ENCODE data around the gene LZTS2.

LZTS2 gene

DNA sequence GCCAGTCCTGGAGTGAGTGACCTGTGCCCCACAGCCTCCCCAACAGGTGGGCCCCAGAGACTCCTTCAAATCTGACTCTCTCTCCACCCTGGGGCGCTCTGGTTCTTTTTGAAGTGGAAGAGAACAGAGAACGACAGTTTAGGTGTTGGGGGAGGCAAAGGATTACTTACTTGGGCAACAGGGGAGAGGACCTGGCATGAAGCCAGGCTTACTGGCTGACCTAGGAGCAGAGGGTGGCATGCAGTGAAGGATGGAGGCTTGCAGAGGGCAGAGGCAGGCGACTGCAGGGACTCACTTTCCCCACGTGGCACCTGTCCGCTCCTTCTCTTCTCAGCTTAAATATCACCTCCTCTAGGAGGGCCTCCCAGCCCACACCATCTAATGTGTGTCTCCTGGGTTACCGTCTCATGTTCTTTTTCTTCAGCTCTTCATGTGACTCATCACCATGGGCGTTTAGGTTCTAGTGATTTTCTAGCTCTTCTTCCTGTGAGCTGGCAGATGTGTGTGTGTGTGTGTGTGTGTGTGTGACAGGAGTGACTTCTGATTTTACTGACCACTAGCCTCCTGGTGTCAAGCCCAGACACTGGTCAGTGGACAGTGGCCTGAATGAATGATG is 15.5 kb downstream of the LZTS2 start:
- no peaks in the 10 kb centered on the region for H3K79me2 ChIP-seq (ENCODE audit: insufficient read depth, low read length)
- TF ChIP-seq EZH2 (IDR thresholded peaks at IDR 0.05; ENCODE audit: borderline replicate concordance, low read depth, low read length, severe bottlenecking), result no peak
- TF ChIP-seq, protein P1, sequence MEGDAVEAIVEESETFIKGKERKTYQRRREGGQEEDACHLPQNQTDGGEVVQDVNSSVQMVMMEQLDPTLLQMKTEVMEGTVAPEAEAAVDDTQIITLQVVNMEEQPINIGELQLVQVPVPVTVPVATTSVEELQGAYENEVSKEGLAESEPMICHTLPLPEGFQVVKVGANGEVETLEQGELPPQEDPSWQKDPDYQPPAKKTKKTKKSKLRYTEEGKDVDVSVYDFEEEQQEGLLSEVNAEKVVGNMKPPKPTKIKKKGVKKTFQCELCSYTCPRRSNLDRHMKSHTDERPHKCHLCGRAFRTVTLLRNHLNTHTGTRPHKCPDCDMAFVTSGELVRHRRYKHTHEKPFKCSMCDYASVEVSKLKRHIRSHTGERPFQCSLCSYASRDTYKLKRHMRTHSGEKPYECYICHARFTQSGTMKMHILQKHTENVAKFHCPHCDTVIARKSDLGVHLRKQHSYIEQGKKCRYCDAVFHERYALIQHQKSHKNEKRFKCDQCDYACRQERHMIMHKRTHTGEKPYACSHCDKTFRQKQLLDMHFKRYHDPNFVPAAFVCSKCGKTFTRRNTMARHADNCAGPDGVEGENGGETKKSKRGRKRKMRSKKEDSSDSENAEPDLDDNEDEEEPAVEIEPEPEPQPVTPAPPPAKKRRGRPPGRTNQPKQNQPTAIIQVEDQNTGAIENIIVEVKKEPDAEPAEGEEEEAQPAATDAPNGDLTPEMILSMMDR (IDR thresholded peaks at IDR 0.05; ENCODE audit: borderline replicate concordance, extremely low read depth, low read length, poor library complexity, severe bottlenecking), result no peak
- ATAC-seq (ENCODE audit: insufficient read depth, low read depth) (no peak), DNase-seq (no peak)
- peaks cover 4% of the 10 kb centered on the region for H3K27me3 ChIP-seq (ENCODE audit: insufficient read depth, low read length, poor library complexity)
- peaks cover 7% of the 10 kb centered on the region; the same call in 1 of the 2 replicates for H3K4me1 ChIP-seq (ENCODE audit: insufficient read depth, low read length)
- H3K27ac ChIP-seq (ENCODE audit: low read length), result no peak overlapping the region
- no peaks in the 10 kb centered on the region for H3K36me3 ChIP-seq (ENCODE audit: insufficient read depth, low read length)
- no peaks in the 10 kb centered on the region for H3K9me3 ChIP-seq (ENCODE audit: insufficient read depth, low read length, severe bottlenecking)
- no peak overlapping the region for H2AFZ ChIP-seq (ENCODE audit: low read depth, low read length)
- peaks cover 7% of the 10 kb centered on the region for H4K20me1 ChIP-seq (ENCODE audit: insufficient read depth, low read length)
- no peak overlapping the region for H3K4me2 ChIP-seq (ENCODE audit: insufficient read depth, low read length)
- no peak overlapping the region for H3K4me3 ChIP-seq (ENCODE audit: low read depth in 1 of 2, low read length in 2 of 2)
- no peak overlapping the region for H3K9ac ChIP-seq (ENCODE audit: low read depth, low read length)

DNA sequence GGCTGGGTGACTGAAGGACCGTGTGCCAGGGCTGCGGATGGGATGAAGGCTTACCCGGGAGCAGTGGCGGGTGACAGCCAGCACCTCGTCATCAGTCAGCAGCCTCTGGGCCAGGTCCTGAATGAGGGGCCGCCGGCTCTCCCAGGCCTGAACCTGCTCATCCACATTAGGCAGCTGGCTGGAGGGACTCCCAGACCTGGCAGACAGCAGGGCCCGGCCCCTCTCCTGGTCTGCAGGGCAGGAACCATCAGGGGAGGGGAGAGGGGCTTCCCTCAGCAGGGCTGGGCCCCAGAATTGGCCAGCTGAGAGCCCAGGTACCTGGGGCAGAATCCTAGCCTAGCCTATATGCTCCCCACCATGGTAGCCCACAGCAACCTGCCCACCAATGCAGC is 16.0 kb downstream of the LZTS2 start:
- Histone ChIP-seq H3K4me2 (ENCODE audit: insufficient read depth, low read length) (no peak overlapping the region), H3K27me3 (ENCODE audit: insufficient read depth, low read length, poor library complexity) (peaks cover 4% of the 10 kb centered on the region), H3K9me3 (ENCODE audit: insufficient read depth, low read length, severe bottlenecking) (no peaks in the 10 kb centered on the region), H2AFZ (ENCODE audit: low read depth, low read length) (no peak overlapping the region), H3K9ac (ENCODE audit: low read depth, low read length) (no peak overlapping the region), H3K36me3 (ENCODE audit: insufficient read depth, low read length) (no peaks in the 10 kb centered on the region), H3K4me1 (ENCODE audit: insufficient read depth, low read length) (peaks cover 7% of the 10 kb centered on the region; the same call in 1 of the 2 replicates), H3K79me2 (ENCODE audit: insufficient read depth, low read length) (no peaks in the 10 kb centered on the region), H3K4me3 (ENCODE audit: low read depth in 1 of 2, low read length in 2 of 2) (no peak overlapping the region), H3K27ac (ENCODE audit: low read length) (no peak overlapping the region), H4K20me1 (ENCODE audit: insufficient read depth, low read length) (peaks cover 7% of the 10 kb centered on the region)
- ATAC-seq (ENCODE audit: insufficient read depth, low read depth) (no peak), DNase-seq (no peak)
- no peak for TF ChIP-seq EZH2 (IDR thresholded peaks at IDR 0.05; ENCODE audit: borderline replicate concordance, low read depth, low read length, severe bottlenecking)
- TF ChIP-seq, protein P1 (IDR thresholded peaks at IDR 0.05; ENCODE audit: borderline replicate concordance, extremely low read depth, low read length, poor library complexity, severe bottlenecking), result no peak

DNA sequence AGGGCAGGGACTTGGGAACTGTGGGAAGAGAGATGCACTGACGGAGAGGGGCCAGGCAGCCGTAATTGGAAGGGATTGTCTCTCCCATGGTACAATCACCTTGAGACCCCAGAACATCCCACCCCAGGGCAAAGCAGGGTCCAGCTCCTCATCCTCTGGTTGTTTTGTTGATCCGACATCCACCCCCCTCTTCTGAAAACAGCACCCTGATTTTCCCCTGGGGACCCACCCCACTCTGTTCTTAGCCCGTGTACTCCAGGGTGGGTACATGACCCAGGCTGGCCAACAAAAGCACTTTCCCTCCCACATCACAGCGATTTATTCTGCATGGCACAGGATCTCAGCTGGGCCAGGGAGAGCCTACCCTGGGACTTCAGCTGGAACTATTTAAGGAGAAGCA is 17.2 kb downstream of the LZTS2 start:
- no peaks in the 10 kb centered on the region for H3K9me3 ChIP-seq (ENCODE audit: insufficient read depth, low read length, severe bottlenecking)
- no peak for TF ChIP-seq EZH2 (IDR thresholded peaks at IDR 0.05; ENCODE audit: borderline replicate concordance, low read depth, low read length, severe bottlenecking)
- TF ChIP-seq, protein P1 (IDR thresholded peaks at IDR 0.05; ENCODE audit: borderline replicate concordance, extremely low read depth, low read length, poor library complexity, severe bottlenecking), result no peak
- H3K27me3 ChIP-seq (ENCODE audit: insufficient read depth, low read length, poor library complexity), result peaks cover 4% of the 10 kb centered on the region
- no peaks in the 10 kb centered on the region for H3K79me2 ChIP-seq (ENCODE audit: insufficient read depth, low read length)
- H3K4me3 ChIP-seq (ENCODE audit: low read depth in 1 of 2, low read length in 2 of 2), result no peak overlapping the region
- H2AFZ ChIP-seq (ENCODE audit: low read depth, low read length), result no peak overlapping the region
- no peak for DNase-seq
- H3K9ac ChIP-seq (ENCODE audit: low read depth, low read length), result no peak overlapping the region
- no peak for ATAC-seq (ENCODE audit: insufficient read depth, low read depth)
- no peak overlapping the region for H3K27ac ChIP-seq (ENCODE audit: low read length)
- peaks cover 7% of the 10 kb centered on the region; the same call in 1 of the 2 replicates for H3K4me1 ChIP-seq (ENCODE audit: insufficient read depth, low read length)
- H3K4me2 ChIP-seq (ENCODE audit: insufficient read depth, low read length), result no peak overlapping the region
- no peaks in the 10 kb centered on the region for H3K36me3 ChIP-seq (ENCODE audit: insufficient read depth, low read length)
- H4K20me1 ChIP-seq (ENCODE audit: insufficient read depth, low read length), result peaks cover 7% of the 10 kb centered on the region
